ENCODE measurements around the gene NME5.

- TF ChIP-seq POLR2A (IDR thresholded peaks at IDR 0.05; ENCODE audit: low read depth, low read length) (no peak), TAF1 (IDR thresholded peaks at IDR 0.05; ENCODE audit: low read depth, low read length) (no peak), SPI1 (IDR thresholded peaks at IDR 0.05; ENCODE audit: low read depth, low read length) (no peak), POLR2AphosphoS5 (IDR thresholded peaks at IDR 0.05; ENCODE audit: low read depth, low read length) (no peak), POU2F2 (IDR thresholded peaks at IDR 0.05; ENCODE audit: low read depth, low read length) (no peak), PAX5 (IDR thresholded peaks at IDR 0.05; ENCODE audit: insufficient read depth, low read length, severe bottlenecking) (no peak)
Observed at GRCh38 chr5:138141734-138142133, 2.5 kb upstream of the NME5 start.
